B cell (primary cell): ENCODE results near the gene NCAN.

Experiments
- CTCF ChIP-seq: fragments of 200-600 bp; IDR thresholded peaks from one replicate; pipeline ENCODE4 v1.8.0; 2022; ENCODE audit warnings: antibody characterized with exemption, mild to moderate bottlenecking
- EZH2 ChIP-seq: IDR thresholded peaks from 2 replicates; pipeline ENCODE4 v1.6.1; 2012; ENCODE audit warnings: borderline replicate concordance, low read depth, mild to moderate bottlenecking, moderate library complexity, low read length; ENCODE audit not compliant: insufficient read depth, poor library complexity, severe bottlenecking

DNA sequence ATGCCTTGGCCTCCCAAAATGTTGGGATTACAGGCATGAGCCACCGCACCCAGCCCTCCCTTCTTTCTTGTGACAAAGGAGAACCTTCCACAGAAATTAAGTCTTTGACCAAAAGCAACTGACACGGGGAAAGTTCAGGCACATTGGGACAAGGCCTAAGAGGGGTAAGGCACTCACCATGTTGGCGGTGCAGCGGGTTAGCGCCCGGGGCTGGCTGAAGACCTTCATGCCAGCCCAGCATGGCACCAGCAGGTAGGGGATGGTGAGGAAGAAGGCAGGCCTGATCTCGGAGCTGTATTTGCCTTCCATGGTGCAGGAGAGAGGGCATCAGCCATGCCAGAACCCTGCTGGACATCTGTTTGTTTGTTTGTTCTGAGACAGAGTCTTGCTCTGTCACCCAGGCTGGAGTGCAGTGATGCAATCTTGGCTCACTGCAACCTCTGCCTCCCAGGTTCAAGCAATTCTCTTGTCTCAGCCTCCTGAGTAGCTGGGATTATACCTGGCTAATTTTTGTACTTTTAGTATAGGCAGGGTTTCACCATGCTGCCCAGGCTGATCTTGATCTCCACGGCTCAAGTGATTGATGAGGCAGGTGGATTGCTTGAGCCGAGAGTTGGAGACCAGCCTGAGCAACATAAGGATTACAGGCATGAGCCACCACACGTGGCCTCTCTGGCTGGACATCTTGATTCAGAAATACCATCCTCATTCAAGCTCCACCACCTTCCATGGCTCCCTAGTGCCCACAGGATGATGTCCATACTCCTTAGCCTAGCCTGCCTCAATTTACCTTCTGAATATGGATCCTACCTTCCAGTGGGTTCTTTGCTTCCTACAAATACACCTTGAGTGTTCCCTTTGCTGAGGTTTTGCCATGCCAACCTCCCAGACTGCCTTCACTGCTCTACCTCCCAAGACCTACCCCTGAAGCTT, 57.0 kb downstream of the NCAN start:
- TF ChIP-seq CTCF (no peak), EZH2 (no peak)
